Activated CD4-positive, alpha-beta T cell treated with anti-CD3 and anti-CD28 coated beads for 1 hour (primary cell): Measurements from ENCODE around the gene KPRP.

Experiments
- DNase-seq: peaks from one replicate; pipeline ENCODE4 v3.0.0-alpha.2; 2020

Gene KPRP, protein sequence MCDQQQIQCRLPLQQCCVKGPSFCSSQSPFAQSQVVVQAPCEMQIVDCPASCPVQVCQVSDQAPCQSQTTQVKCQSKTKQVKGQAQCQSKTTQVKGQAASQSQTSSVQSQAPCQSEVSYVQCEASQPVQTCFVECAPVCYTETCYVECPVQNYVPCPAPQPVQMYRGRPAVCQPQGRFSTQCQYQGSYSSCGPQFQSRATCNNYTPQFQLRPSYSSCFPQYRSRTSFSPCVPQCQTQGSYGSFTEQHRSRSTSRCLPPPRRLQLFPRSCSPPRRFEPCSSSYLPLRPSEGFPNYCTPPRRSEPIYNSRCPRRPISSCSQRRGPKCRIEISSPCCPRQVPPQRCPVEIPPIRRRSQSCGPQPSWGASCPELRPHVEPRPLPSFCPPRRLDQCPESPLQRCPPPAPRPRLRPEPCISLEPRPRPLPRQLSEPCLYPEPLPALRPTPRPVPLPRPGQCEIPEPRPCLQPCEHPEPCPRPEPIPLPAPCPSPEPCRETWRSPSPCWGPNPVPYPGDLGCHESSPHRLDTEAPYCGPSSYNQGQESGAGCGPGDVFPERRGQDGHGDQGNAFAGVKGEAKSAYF

GRCh38 chr1:152757747-152758146, at the start of gene KPRP:
KPRP (plus strand) TSS chr1:152758025; CDS start chr1:152759589, 1,564 bp downstream.
- no peak for DNase-seq

GRCh38 chr1:152718238-152718637, 39.6 kb upstream of the KPRP start:
- DNase-seq, result no peak

- no peak for DNase-seq
These were observed 32.6 kb upstream of the KPRP start for GRCh38 chr1:152725261-152725660.

DNA sequence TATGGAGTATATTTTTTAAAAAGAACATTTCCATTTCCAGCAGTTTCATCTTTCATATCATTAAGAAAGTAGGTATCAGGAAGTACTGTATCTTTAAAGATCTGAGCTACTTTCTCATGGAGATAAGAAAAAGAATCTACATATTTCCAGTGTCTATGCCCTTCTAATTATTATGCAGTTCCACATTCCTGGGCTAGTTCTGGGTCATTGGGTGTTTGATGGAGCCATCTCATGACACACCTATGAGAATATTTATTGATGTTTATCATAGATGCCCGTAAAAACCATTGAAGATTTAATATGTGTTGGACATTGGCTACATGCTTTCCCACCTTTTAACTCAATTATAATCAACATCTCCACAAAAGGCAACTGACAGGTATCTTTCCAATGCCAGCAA, 28.8 kb upstream of the KPRP start:
- no peak for DNase-seq

DNA sequence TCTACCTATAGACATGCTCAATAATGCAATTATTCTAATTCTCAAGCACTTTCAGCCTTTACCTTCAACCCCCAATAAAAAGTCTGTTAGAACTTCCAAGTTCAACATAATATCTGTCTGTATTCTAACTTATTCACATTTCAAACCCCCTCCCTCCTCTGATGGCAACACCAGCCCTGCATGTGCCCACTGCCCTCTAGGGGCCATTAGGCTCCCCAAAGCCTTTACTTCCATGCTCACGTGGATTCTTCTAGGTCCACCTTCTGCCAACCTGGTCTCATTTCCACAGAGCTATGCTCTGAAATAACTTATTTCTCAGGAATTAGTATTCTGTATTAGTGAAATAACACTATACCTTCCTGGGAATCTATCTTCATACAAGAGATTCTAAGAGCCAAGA, 22.2 kb upstream of the KPRP start:
- no peak for DNase-seq

GRCh38 chr1:152737997-152738396, 19.8 kb upstream of the KPRP start:
- no peak for DNase-seq

GRCh38 chr1:152739841-152740240, 18.0 kb upstream of the KPRP start:
- DNase-seq, result no peak

GRCh38 chr1:152741656-152742055, 16.2 kb upstream of the KPRP start:
- no peak for DNase-seq

DNA sequence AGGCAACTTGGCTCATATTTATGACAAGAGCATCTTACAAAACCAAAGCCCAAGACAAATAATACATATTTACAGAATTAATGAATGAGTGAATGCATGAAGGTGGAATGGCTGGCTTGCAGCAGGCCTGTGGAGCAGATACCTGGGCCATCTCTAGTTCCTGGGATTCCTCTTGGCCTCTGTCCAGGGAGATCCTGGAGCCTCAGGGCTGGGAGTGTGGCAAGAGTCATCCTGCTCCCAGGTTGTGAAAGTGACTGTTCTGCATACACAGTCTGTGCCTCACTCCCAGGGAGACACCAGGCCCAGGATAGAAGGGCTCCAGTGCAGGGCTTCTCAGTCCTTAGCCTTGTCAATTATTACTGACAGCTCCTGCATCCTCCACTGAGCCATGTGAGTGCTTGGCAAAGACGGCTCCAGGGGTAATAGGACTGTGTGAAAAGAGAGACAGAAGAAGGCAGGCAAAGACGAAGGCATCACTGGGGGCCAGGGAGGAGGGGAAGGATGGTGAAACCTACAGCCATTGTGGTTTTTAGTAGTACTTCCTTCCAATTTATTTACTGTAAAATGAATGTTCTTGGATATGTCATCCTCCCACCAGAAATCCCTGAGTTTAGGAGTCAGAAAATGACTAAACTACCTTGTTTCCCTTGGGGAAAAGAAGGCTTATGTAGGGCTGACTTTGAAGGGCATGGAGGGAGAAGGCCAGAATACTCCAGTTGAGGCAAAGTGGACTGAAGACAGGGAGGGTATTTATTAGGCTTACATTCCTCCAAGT, 14.3 kb upstream of the KPRP start:
- no peak for DNase-seq

DNA sequence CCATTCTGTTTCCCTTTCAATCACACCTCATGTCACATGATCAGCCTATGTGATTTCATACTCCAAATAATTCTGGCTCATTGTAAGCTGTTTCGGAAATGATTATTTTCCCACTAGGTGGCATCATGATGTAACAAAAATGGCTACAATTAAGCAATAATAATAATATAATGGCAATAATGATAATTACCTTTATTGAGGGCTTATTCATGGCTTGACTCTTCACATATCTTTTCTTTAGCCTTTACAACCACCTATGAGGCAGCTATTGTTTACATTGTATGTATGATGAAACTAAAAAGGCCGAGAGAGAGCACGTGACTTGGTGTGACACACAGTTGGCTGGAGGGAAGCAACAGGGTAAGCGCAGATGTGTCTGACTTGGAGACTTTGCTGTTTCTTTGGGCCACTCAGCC, 12.5 kb upstream of the KPRP start:
- DNase-seq, result no peak

- DNase-seq, result no peak
These were observed 11.9 kb upstream of the KPRP start for GRCh38 chr1:152745765-152746444.

- no peak for DNase-seq
These were observed 10.0 kb upstream of the KPRP start for GRCh38 chr1:152747831-152748230.

DNA sequence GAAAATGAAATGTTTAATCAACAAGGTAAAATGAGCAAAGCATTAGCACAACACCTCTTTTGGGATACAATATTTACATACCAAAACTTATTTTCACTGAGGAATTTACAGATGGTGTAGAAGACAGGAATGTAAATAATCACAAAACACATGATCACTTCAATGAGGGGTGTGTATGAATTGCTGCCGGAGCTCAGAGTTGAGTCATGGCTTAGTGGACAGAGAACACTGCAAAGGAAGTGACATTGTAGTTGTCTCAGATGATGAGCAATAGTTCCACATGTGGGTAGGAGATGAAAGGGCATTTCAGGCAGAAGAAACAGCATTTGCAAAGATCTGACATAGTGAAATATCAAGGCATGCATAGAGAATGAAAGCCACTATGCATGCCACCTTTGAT, 5.6 kb upstream of the KPRP start:
- no peak for DNase-seq

DNA sequence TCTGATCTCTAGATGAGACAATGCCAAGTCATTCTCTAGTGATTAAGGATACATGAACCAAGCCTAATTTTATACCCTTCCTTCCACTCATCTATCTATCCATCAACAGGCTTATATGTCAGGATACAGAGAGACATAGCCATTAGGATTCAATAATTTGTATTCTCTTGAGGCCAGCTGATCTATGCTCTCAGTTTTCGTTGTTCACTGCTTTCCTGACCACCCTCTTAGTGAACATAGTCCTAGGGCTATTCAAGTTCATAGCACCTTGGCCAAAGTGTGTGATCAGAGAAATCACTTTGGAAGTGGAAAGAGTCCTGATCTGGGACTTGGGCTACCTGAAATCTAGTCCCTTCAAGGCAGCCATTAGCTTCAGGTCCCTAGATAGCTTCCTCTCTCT, 4.2 kb upstream of the KPRP start:
- no peak for DNase-seq

- no peak for DNase-seq
These were observed 953 bp upstream of the KPRP start for GRCh38 chr1:152756872-152757271.

DNA sequence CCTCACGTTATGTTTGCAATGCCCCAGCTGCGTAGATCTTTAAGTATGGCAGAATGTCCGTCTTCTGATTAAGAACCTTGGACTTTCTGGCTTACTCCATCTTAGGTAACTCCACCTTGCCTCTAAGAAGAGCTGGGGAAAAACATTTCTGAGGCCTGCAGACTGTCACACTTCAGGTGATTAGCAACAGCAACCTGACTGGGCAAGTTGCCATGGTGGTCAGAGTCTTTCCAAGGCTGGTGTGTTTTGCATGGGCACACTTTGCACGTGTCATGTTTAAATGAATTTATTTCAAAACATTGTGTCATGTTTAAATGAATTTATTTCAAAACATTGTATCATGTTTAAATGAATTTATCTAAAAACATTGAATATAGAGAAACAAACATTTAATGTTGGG, 811 bp downstream of the KPRP start:
- DNase-seq, result no peak

DNA sequence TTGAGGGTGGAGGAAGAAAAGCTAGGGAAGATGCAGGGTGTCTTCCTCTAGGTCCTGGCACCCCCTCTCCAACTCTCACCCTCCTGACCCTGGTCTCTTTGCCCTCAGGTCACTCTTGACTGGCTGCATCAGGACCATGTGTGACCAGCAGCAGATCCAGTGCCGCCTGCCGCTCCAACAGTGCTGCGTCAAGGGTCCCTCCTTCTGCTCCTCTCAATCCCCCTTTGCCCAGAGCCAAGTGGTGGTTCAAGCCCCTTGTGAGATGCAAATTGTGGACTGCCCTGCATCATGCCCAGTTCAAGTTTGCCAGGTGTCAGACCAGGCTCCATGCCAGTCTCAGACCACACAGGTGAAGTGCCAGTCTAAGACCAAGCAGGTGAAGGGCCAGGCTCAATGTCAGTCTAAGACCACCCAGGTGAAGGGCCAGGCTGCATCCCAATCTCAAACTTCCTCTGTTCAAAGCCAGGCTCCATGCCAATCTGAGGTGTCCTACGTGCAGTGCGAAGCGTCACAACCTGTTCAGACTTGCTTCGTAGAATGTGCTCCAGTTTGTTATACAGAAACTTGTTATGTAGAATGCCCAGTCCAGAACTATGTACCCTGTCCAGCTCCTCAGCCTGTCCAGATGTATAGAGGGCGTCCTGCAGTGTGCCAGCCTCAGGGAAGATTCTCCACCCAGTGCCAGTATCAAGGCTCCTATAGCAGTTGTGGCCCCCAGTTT, 1.8 kb downstream of the KPRP start:
- DNase-seq, result no peak

GRCh38 chr1:152760551-152761190, 2.8 kb downstream of the KPRP start:
- DNase-seq, result no peak

GRCh38 chr1:152761609-152762213, 3.9 kb downstream of the KPRP start:
- no peak for DNase-seq

DNA sequence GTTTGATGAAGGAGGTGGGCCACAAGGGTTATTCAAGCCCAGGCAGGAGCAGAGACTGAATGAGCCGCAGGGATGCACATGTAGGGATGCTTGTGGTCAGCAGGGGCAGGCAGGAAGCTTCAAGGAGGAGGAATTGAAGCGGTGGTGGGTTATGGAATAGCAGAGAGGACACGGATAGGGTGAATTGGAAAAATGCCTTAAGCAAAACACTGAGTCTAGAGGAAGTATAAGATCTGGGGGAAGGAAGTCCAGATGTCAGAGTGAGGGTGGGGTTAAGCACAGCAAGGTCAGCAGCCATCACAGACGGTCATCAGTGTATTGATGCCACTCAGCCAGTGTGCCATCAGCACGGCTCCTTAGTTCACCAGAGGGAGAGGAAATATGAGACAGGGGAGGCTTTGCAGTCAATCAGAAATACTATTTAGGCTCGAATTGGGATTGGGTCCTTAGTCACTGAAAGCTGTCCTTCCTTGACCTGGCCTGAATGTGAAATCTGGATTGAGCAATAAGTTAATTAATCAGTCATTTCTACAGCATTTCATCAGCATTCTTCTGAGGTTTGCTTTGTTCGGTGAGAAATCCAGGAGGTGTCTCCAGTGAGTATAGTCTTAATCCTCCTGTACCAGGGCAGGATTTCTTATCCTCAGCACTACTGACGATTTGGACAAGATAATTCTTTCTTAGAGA, 11.2 kb downstream of the KPRP start:
- DNase-seq, result no peak

GRCh38 chr1:152770411-152770810, 12.6 kb downstream of the KPRP start:
- no peak for DNase-seq
